GM23248 (cell line): Measurements from ENCODE around the gene DARS2. TPM values are rescaled to one million over a fixed set of nuclear protein-coding genes. Genes with fewer than 3 reads are reported as not detected.
"Not testable (repeated sequence)": the region's sequence is repeated elsewhere in the genome, so short reads cannot be mapped to it uniquely, and the experiment has no call there.

Experiments
- DNase-seq: peaks from one replicate; pipeline ENCODE4 v3.0.0-alpha.2; 2015
- H2AFZ ChIP-seq: fragments of 200-600 bp; sonication (generic); 2 replicates; pipeline ENCODE4 v1.6.1; 2016; ENCODE audit warnings: antibody characterized with exemption
- H3F3A ChIP-seq: fragments of 200-600 bp; sonication (generic); 2 replicates; pipeline ENCODE4 v1.6.1; 2016; ENCODE audit warnings: mild to moderate bottlenecking, antibody characterized with exemption, mixed run types; ENCODE audit not compliant: insufficient read depth
- H3K27ac ChIP-seq: fragments of 200-600 bp; sonication (generic); 2 replicates; pipeline ENCODE4 v1.5.1; 2016; ENCODE audit warnings: mild to moderate bottlenecking
- H3K27me3 ChIP-seq: fragments of 200-600 bp; sonication (generic); replicated peaks from 2 replicates; pipeline ENCODE4 v1.6.1; 2016; ENCODE audit warnings: mild to moderate bottlenecking; ENCODE audit not compliant: insufficient read depth
- H3K36me3 ChIP-seq: fragments of 200-600 bp; sonication (generic); 2 replicates; pipeline ENCODE4 v1.6.1; 2016; ENCODE audit warnings: low read depth, mild to moderate bottlenecking
- H3K4me1 ChIP-seq: fragments of 200-600 bp; sonication (generic); 2 replicates; pipeline ENCODE4 v1.6.1; 2016; ENCODE audit warnings: mild to moderate bottlenecking; ENCODE audit not compliant: insufficient read depth
- H3K4me2 ChIP-seq: fragments of 200-600 bp; sonication (generic); one replicate; pipeline ENCODE4 v1.6.1; 2016; ENCODE audit warnings: mild to moderate bottlenecking; ENCODE audit not compliant: unreplicated experiment
- H3K4me3 ChIP-seq: fragments of 200-600 bp; sonication (generic); 2 replicates; pipeline ENCODE4 v1.5.1; 2016; ENCODE audit warnings: mild to moderate bottlenecking
- H3K79me2 ChIP-seq: fragments of 200-600 bp; sonication (generic); 2 replicates; pipeline ENCODE4 v1.6.1; 2016; ENCODE audit warnings: mild to moderate bottlenecking; ENCODE audit not compliant: insufficient read depth
- H3K9ac ChIP-seq: fragments of 200-600 bp; sonication (generic); 2 replicates; pipeline ENCODE4 v1.6.1; 2016; ENCODE audit warnings: mild to moderate bottlenecking
- H3K9me2 ChIP-seq: fragments of 200-600 bp; sonication (generic); 2 replicates; pipeline ENCODE4 v1.6.1; 2016; ENCODE audit warnings: mixed run types, mild to moderate bottlenecking, moderate library complexity; ENCODE audit not compliant: insufficient read depth
- H3K9me3 ChIP-seq: fragments of 200-600 bp; sonication (generic); one replicate; pipeline ENCODE4 v1.6.1; 2017; ENCODE audit warnings: low read depth
- H4K20me1 ChIP-seq: fragments of 200-600 bp; sonication (generic); 2 replicates; pipeline ENCODE4 v1.6.0; 2016; ENCODE audit not compliant: insufficient read depth
- EZH2 ChIP-seq: fragments of 200-600 bp; sonication (generic); IDR thresholded peaks from 2 replicates; pipeline ENCODE4 v1.6.1; 2018; ENCODE audit warnings: antibody characterized with exemption, mild to moderate bottlenecking; ENCODE audit not compliant: insufficient read depth, poor library complexity, severe bottlenecking
- EZH2phosphoT487 ChIP-seq: fragments of 200-600 bp; sonication (generic); IDR thresholded peaks from 2 replicates; pipeline ENCODE4 v1.6.1; 2018; ENCODE audit warnings: antibody characterized with exemption, moderate library complexity, mild to moderate bottlenecking, low read depth; ENCODE audit not compliant: insufficient read depth
- WGBS, 2 experiments: methylation state at CpG; one replicate each; pipeline ENCODE4 v1.1.6; 2015 to 2017; ENCODE audit warnings: low lambda C conversion rate in 2 of 2, low coverage in 1 of 2; ENCODE audit errors: missing lambda C conversion rate in 2 of 2; 5-methylcytosine and 5-hydroxymethylcytosine counted together
- in situ Hi-C: fragments of 300-500 bp; cut with MboI; formaldehyde crosslinking; loops from 2 replicates; pipeline ENCODE4 v1.15.0; 2020
- polyA plus RNA-seq: library from polyadenylated mRNA; unstranded; fragments of >200 nt; fragmentation: Nextera tagmentation; extraction: Ambion mirVana; gene quantifications from 2 replicates; pipeline ENCODE4 v1.2.1, GENCODE V29; 2016
- total RNA-seq: library from RNA; depleted of rRNA; stranded (reverse); fragments of >200 nt; shearing (Covaris generic); gene quantifications from 2 replicates; pipeline ENCODE4 v1.2.3, GENCODE V29; 2014

The DARS2 gene
- total and polyA plus RNA-seq, 2 experiments from 2014 or later, result 11.0 to 14.5 TPM

GRCh38 chr1:173876732-173877131 is 52.3 kb downstream of the DARS2 start:
- Histone ChIP-seq H3K9me2 (no peaks in the 10 kb centered on the region), H3K4me3 (no peak overlapping the region), H3K36me3 (peaks cover 17% of the 10 kb centered on the region; the same call in 1 of the 2 replicates), H3K27me3 (no peaks in the 10 kb centered on the region), H2AFZ (no peak overlapping the region), H3K9me3 (no peaks in the 10 kb centered on the region), H3F3A (no peaks in the 10 kb centered on the region), H3K27ac (no peak overlapping the region), H3K79me2 (peaks cover 14% of the 10 kb centered on the region), H3K9ac (no peak overlapping the region), H3K4me2 (no peak overlapping the region), H3K4me1 (no peaks in the 10 kb centered on the region), H4K20me1 (no peaks in the 10 kb centered on the region)
- 97% methylated on average over 5 of the region's 5 CpGs for WGBS, 2 experiments
- in situ Hi-C loops, result no loop called here
- no peak for TF ChIP-seq EZH2
- TF ChIP-seq EZH2phosphoT487, result no peak
- no peak for DNase-seq

- no peak overlapping the region for H3K4me3 ChIP-seq
- H3K4me2 ChIP-seq, result no peak overlapping the region
- H3K9me3 ChIP-seq, result no peaks in the 10 kb centered on the region
- in situ Hi-C loops, result no loop called here
- TF ChIP-seq EZH2, result no peak
- no peak for TF ChIP-seq EZH2phosphoT487
- no peaks in the 10 kb centered on the region for H3K9me2 ChIP-seq
- DNase-seq, result no peak
- peaks cover 2% of the 10 kb centered on the region; the same call in 1 of the 2 replicates for H3K79me2 ChIP-seq
- no peaks in the 10 kb centered on the region for H4K20me1 ChIP-seq
- no peak overlapping the region for H3K27ac ChIP-seq
- no peaks in the 10 kb centered on the region for H3K4me1 ChIP-seq
- H2AFZ ChIP-seq, result no peak overlapping the region
- no peaks in the 10 kb centered on the region for H3F3A ChIP-seq
- H3K27me3 ChIP-seq, result no peaks in the 10 kb centered on the region
- H3K9ac ChIP-seq, result no peak overlapping the region
- H3K36me3 ChIP-seq, result peaks cover 15% of the 10 kb centered on the region; the same call in 1 of the 2 replicates
Measured at GRCh38 chr1:173878251-173878650, 53.8 kb downstream of the DARS2 start.

DNA sequence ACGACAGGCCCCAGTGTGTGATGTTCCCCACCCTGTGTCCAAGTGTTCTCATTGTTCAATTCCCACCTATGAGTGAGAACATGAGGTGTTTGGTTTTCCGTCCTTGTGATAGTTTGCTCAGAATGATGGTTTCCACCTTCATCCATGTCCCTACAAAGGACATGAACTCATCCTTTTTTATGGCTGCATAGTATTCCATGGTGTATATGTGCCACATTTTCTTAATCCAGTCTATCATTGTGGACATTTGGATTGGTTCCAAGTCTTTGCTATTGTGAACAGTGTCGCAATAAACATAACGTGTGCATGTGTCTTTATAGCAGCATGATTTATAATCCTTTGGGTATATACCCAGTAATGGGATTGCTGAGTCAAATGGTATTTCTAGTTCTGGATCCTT is 56.6 kb downstream of the DARS2 start:
- H3K36me3 ChIP-seq, result peaks cover 11% of the 10 kb centered on the region; the same call in 1 of the 2 replicates
- H3F3A ChIP-seq, H3K9me3 ChIP-seq, H3K27ac ChIP-seq, in situ Hi-C loops, H3K27me3 ChIP-seq, H3K4me3 ChIP-seq, H4K20me1 ChIP-seq, DNase-seq, H3K79me2 ChIP-seq, H3K4me1 ChIP-seq, H3K9me2 ChIP-seq, H2AFZ ChIP-seq, H3K4me2 ChIP-seq, H3K9ac ChIP-seq: not testable (repeated sequence)
- 72 to 78% methylated on average over 3 to 4 of the region's 4 CpGs for WGBS, 2 experiments

DNA sequence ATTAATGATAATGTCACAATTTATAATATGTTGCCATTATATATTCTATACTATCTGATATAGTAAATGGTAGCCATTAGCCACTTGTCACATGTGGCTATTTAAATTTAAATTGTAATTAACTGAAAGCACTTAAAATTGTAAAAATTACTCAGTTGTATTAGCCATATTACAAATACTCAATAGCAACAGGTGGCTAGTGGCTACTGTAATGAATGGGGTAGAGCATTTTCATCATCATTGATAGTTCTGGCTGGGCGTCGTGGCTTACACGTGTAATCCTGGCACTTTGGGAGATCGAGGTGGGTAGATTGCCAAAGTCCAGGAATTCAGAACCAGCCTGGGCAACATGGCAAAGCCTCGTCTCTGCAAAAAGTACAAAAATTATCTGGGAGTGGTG is 60.2 kb downstream of the DARS2 start:
- H3K27ac ChIP-seq, result no peak overlapping the region
- no peak overlapping the region for H3K9ac ChIP-seq
- no peak overlapping the region for H3K4me2 ChIP-seq
- no peaks in the 10 kb centered on the region for H3K9me3 ChIP-seq
- H3K36me3 ChIP-seq, result peaks cover 11% of the 10 kb centered on the region; the same call in 1 of the 2 replicates
- H3K4me3 ChIP-seq, result no peak overlapping the region
- H3F3A ChIP-seq, result no peaks in the 10 kb centered on the region
- no peak for TF ChIP-seq EZH2
- no peak for TF ChIP-seq EZH2phosphoT487
- in situ Hi-C loops, result no loop called here
- no peaks in the 10 kb centered on the region for H3K4me1 ChIP-seq
- H4K20me1 ChIP-seq, result no peaks in the 10 kb centered on the region
- no peaks in the 10 kb centered on the region for H3K9me2 ChIP-seq
- no peak for DNase-seq
- H2AFZ ChIP-seq, result no peak overlapping the region
- no peaks in the 10 kb centered on the region for H3K27me3 ChIP-seq
- 72 to 75% methylated on average over 5 of the region's 5 CpGs for WGBS, 2 experiments
- H3K79me2 ChIP-seq, result peaks cover 7% of the 10 kb centered on the region; the same call in 1 of the 2 replicates
